Keratinocyte (primary cell): ENCODE data around the gene B3GNT4. TPM values are rescaled to one million over a fixed set of nuclear protein-coding genes. Genes with fewer than 3 reads are reported as not detected.

Source experiments
- DNase-seq: peaks from one replicate; pipeline ENCODE4 v3.0.0-alpha.2; 2011; ENCODE audit warnings: low read depth, missing footprints, low spot score
- FAIRE-seq: peaks from 2 replicates; lab custom pipeline; 2011; peaks lifted over from hg19 to GRCh38; lab: Jason Lieb, UNC
- H2AFZ ChIP-seq: 2 replicates; pipeline ENCODE4 v1.6.0; 2012; ENCODE audit warnings: low read length, control low read depth, inconsistent platforms; ENCODE audit not compliant: control insufficient read depth
- H3K27ac ChIP-seq: 2 replicates; pipeline ENCODE4 v1.5.1; 2011; ENCODE audit warnings: low read length; ENCODE audit not compliant: control insufficient read depth, insufficient read depth
- H3K27me3 ChIP-seq: 3 replicates; pipeline ENCODE4 v1.6.0; 2011; ENCODE audit warnings: low read length; ENCODE audit not compliant: control insufficient read depth, insufficient read depth; ENCODE audit errors: extremely low read depth
- H3K36me3 ChIP-seq, 2 experiments: 2 replicates in 1 of 2; 3 replicates in 1 of 2; pipeline ENCODE4 v1.5.1; 2011; ENCODE audit warnings: low read length in 2 of 2, mild to moderate bottlenecking in 1 of 2; ENCODE audit not compliant: control insufficient read depth in 2 of 2, insufficient read depth in 2 of 2; ENCODE audit errors: extremely low read depth in 1 of 2
- H3K4me1 ChIP-seq: 3 replicates; pipeline ENCODE4 v1.5.1; 2011; ENCODE audit warnings: low read length; ENCODE audit not compliant: control insufficient read depth, insufficient read depth; ENCODE audit errors: extremely low read depth
- H3K4me2 ChIP-seq: 3 replicates; pipeline ENCODE4 v1.6.0; 2011; ENCODE audit warnings: low read depth, low read length; ENCODE audit not compliant: control insufficient read depth, insufficient read depth; ENCODE audit errors: extremely low read depth
- H3K4me3 ChIP-seq, 3 experiments: fragments of 200-600 bp in 1 of 3; sonication (generic) in 1 of 3; 2 replicates in 2 of 3; 3 replicates in 1 of 3; pipeline ENCODE4 v1.5.1; 2011 to 2016; ENCODE audit warnings: low read length in 3 of 3, mild to moderate bottlenecking in 3 of 3, control low read depth in 2 of 3, inconsistent platforms in 1 of 3, low read depth in 1 of 3, mixed read lengths in 1 of 3, mixed run types in 1 of 3, moderate library complexity in 1 of 3; ENCODE audit not compliant: control insufficient read depth in 2 of 3, insufficient read depth in 2 of 3; ENCODE audit errors: extremely low read depth in 1 of 3
- H3K79me2 ChIP-seq: 2 replicates; pipeline ENCODE4 v1.6.0; 2012; ENCODE audit warnings: low read length; ENCODE audit not compliant: control insufficient read depth, insufficient read depth
- H3K9ac ChIP-seq: 3 replicates; pipeline ENCODE4 v1.6.0; 2011; ENCODE audit warnings: low read length; ENCODE audit not compliant: control insufficient read depth, insufficient read depth; ENCODE audit errors: extremely low read depth
- H3K9me1 ChIP-seq: 3 replicates; pipeline ENCODE4 v1.6.0; 2011; ENCODE audit warnings: low read length; ENCODE audit not compliant: control insufficient read depth, insufficient read depth; ENCODE audit errors: extremely low read depth
- H3K9me3 ChIP-seq: 2 replicates; pipeline ENCODE4 v1.5.1; 2012; ENCODE audit warnings: low read depth, low read length; ENCODE audit not compliant: control insufficient read depth
- H4K20me1 ChIP-seq: 3 replicates; pipeline ENCODE4 v1.6.0; 2011; ENCODE audit warnings: low read length; ENCODE audit not compliant: control insufficient read depth, insufficient read depth; ENCODE audit errors: extremely low read depth
- CTCF ChIP-seq, 3 experiments: IDR thresholded peaks in 1 of 3; conservative IDR thresholded peaks in 1 of 3; optimal IDR thresholded peaks in 1 of 3; 2 replicates in 2 of 3; 3 replicates in 1 of 3; pipeline versions ENCODE3 to v1.5.1; 2011; ENCODE audit warnings: low read length in 3 of 3, mild to moderate bottlenecking in 3 of 3, moderate library complexity in 2 of 3, control low read depth in 1 of 3, inconsistent platforms in 1 of 3; ENCODE audit not compliant: insufficient read depth in 2 of 3; ENCODE audit errors: extremely low read depth in 1 of 3
- EZH2 ChIP-seq: IDR thresholded peaks from one replicate; pipeline ENCODE4 v1.6.1; 2012; ENCODE audit warnings: inconsistent platforms, mild to moderate bottlenecking, low read length, moderate library complexity
- dilution Hi-C: fragments of 300-500 bp; cut with MboI; formaldehyde crosslinking; loops from one replicate; pipeline ENCODE4 v1.7.0; 2020; ENCODE audit warnings: low sequenced_read_pairs; ENCODE audit not compliant: extremely low pct_ligation_motif_present
- polyA plus RNA-seq, 5 experiments: library from polyadenylated mRNA; depleted of rRNA in 3 of 5; stranded (reverse) in 3 of 5; stranded (forward) in 1 of 5; unstranded in 1 of 5; fragments of >200 nt; gene quantifications; 1 replicate in 1 of 5; 2 replicates in 3 of 5; 3 replicates in 1 of 5; pipeline versions ENCODE4 v1.2.1 to v1.2.3, GENCODE V29; 2011 to 2012; ENCODE audit warnings: missing spikeins in 2 of 5, low read depth in 1 of 5, low replicate concordance in 1 of 5

The B3GNT4 gene
- polyA plus RNA-seq, 1 donor (not counting 4 experiments of a cell fraction or from before 2014, with no cell fraction given), result 1.7 TPM

GRCh38 chr12:122162976-122163375, 40.5 kb upstream of the B3GNT4 start:
- H3K79me2 ChIP-seq, result no peaks in the 10 kb centered on the region
- no peaks in the 10 kb centered on the region for H3K36me3 ChIP-seq
- H3K27me3 ChIP-seq, result no peaks in the 10 kb centered on the region
- TF ChIP-seq EZH2, result no peak
- TF ChIP-seq CTCF (optimal IDR thresholded peaks at IDR 0.05 in 1 of 3, IDR thresholded peaks at IDR 0.05 in 1 of 3, conservative IDR thresholded peaks at IDR 0.05 in 1 of 3; ENCODE audit: extremely low read depth in 1 of 3, insufficient read depth in 2 of 3, low read length in 3 of 3), result no peak
- peaks cover 2% of the 10 kb centered on the region for H3K4me1 ChIP-seq
- no peak for FAIRE-seq
- H3K9me1 ChIP-seq, result no peaks in the 10 kb centered on the region
- no peaks in the 10 kb centered on the region for H4K20me1 ChIP-seq
- H2AFZ ChIP-seq, result no peak overlapping the region
- dilution Hi-C loops, result no loop called here
- DNase-seq, result no peak
- no peak overlapping the region for H3K9ac ChIP-seq
- no peak overlapping the region for H3K4me3 ChIP-seq
- H3K27ac ChIP-seq, result no peak overlapping the region
- no peak overlapping the region for H3K4me2 ChIP-seq
- no peaks in the 10 kb centered on the region for H3K9me3 ChIP-seq

- no peak for FAIRE-seq
- Histone ChIP-seq H3K9me3 (no peaks in the 10 kb centered on the region), H3K79me2 (no peaks in the 10 kb centered on the region), H3K4me2 (no peak overlapping the region), H3K9me1 (no peaks in the 10 kb centered on the region), H3K36me3 (no peaks in the 10 kb centered on the region), H2AFZ (no peak overlapping the region), H3K27ac (no peak overlapping the region), H4K20me1 (no peaks in the 10 kb centered on the region), H3K9ac (no peak overlapping the region), H3K4me1 (no peaks in the 10 kb centered on the region), H3K27me3 (peaks cover 2% of the 10 kb centered on the region), H3K4me3 (no peak overlapping the region)
- DNase-seq, result no peak
- TF ChIP-seq CTCF (optimal IDR thresholded peaks at IDR 0.05 in 1 of 3, IDR thresholded peaks at IDR 0.05 in 1 of 3, conservative IDR thresholded peaks at IDR 0.05 in 1 of 3; ENCODE audit: extremely low read depth in 1 of 3, insufficient read depth in 2 of 3, low read length in 3 of 3), result no peak
- TF ChIP-seq EZH2, result no peak
- dilution Hi-C loops, result no loop called here
Observed at GRCh38 chr12:122166422-122167349, 36.8 kb upstream of the B3GNT4 start.
